HL-60/S4 (cell line): ENCODE results near the gene KIF3A.

ENCODE experiments used
- in situ Hi-C: fragments of 300-500 bp; cut with MboI; formaldehyde crosslinking; loops from 2 replicates; pipeline ENCODE4 v1.14.3; 2022; ENCODE audit warnings: low sequenced_read_pairs

KIF3A gene

DNA sequence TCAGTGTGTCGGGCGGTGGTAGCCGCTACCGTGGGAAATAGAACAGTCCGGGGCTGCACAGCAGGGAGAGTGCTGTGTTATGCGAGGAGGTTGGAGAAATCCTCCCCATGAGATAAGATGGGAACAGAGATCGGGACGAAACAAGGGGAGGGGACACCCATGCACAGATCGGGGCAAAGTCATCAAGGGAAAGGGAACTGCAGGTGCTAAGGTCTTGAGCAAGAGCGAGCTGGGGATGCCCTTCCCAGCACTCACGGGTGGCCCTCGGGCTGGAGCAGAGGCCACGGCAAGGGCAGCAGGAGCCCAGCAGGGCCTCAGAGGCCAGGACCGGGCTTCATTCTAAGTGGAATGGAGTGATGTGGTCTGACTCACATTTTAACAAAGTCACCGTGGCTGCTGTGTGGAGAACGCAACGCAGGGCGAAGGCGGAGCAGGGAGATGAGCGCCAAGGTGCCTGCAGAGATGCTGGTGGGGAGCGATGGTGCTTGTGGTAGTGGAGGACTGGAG lies 71.7 kb downstream of the KIF3A start:
- in situ Hi-C loops: no loop called here

- in situ Hi-C loops: no loop called here
Observed at GRCh38 chr5:132664696-132665209, 72.6 kb downstream of the KIF3A start.

DNA sequence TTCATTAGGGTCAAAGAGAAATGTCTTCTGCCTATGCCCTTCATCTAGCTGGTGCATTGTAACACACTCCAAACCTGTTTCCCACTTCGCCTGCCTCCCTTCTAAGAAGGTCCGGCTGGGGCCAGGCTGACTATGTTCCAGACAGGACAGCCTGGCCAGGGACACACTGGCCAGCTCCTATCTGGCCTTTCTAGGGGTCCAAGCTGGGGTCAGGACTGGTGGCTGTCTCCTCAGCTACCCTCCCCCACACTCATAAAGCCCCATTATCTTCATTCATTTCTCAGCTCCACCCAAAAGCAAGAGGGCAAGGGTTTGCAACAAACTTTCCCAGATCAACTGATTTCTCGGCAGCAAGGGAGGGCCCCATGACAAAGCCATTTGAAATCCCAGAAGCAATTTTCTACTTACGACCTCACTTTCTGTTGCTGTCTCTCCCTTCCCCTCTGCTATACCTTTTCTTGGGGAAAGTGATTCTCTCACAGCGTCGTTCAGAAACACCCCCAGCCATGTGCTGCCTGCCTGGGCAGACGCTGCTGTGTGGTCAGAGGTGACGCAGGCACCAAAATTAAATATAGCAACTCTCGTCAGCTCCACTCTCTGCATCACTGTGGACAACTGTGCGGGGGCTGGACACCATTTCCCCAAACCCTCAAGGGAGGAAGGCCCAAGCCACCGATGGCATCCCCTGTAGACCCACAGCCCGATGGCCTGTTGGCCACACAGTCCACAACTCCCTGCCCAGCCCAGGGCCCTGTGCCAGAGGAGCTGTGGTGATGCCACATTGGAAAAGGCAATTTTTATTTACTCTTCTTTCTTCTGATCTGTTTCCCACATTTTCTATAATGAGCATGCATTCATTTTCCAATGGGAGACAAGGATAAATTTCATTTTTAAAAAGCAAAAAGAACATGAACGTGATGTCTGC lies 73.3 kb downstream of the KIF3A start:
- in situ Hi-C loops: no loop called here

DNA sequence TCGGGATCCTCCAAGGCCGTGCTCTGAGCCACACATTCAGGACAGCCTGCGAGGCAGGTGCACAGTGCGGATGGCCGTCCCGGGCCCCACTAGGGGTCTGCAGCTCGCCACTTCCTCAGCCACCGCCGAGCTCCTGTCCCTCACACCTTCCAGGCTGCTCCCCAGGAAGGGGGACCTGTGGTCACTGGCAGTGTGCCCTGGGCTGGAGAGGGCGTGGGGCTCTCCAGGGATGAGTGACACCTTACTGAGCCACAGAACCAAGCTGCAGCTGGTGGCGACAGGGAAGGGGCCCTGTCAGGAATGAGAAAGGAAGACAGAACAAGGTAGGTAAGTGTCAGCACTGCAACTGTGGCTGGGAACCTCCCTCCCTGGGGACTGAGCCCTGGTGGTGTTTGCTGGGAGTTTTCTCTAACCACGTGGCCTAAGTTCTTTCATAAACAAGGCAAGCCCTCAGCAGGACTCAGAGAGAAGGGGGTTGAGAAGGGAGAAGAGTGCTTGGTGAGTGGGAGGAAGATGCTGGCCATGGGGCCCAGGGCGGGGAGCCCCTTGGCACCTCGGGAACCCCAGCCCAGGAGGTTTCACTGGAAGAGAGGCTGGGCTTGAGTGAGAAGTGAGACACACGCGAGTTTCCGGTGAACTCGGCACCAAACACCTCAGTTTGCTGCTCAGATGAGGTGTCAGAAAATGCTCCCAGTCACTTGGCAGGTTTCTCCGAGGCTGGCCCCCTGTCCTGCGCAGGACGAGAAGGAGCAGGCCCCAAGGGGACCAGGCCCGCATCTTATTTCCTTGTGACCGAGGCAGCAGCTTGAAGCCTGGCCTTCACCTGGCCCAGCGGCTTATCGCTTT lies 74.2 kb downstream of the KIF3A start:
- in situ Hi-C loops: no loop called here

GRCh38 chr5:132662004-132662401 lies 75.3 kb downstream of the KIF3A start:
- in situ Hi-C loops: no loop called here

- in situ Hi-C loops: no loop called here
Observed at GRCh38 chr5:132661231-132662003, 75.9 kb downstream of the KIF3A start.

GRCh38 chr5:132659598-132660493 lies 77.5 kb downstream of the KIF3A start:
- in situ Hi-C loops: no loop called here

GRCh38 chr5:132658381-132659302 lies 78.7 kb downstream of the KIF3A start:
- in situ Hi-C loops: no loop called here

- in situ Hi-C loops: no loop called here
Observed at GRCh38 chr5:132657676-132658380, 79.5 kb downstream of the KIF3A start, which contains the start of gene IL13. Gene IL13, plus strand, starts transcription at chr5:132658173. Its CDS starts 14 bp downstream, at chr5:132658187.

DNA sequence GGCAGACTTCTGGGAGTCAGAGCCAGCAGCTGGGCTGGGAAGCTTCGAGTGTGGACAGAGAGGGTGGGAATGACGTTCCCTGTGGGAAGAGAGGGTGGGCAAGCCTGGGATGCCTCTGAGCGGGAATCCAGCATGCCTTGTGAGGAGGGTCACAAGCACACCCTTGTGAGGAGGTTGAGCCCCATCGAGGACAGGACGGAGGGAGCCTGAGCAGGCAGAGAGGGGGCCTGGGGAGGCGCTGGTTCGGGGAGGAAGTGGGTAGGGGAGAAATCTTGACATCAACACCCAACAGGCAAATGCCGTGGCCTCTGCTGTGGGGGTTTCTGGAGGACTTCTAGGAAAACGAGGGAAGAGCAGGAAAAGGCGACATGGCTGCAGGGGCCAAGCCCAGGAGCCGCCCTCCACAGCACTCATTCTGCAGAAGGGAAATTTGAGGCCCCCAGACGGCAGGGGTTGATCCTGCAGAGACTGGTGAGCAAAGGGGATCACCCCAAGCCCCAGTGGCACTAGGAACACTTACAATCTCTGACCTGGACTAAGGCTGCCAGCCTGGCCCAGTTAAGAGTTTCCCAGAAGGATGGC lies 80.5 kb downstream of the KIF3A start:
- in situ Hi-C loops: no loop called here

GRCh38 chr5:132655821-132656773 lies 81.2 kb downstream of the KIF3A start:
- in situ Hi-C loops: no loop called here

DNA sequence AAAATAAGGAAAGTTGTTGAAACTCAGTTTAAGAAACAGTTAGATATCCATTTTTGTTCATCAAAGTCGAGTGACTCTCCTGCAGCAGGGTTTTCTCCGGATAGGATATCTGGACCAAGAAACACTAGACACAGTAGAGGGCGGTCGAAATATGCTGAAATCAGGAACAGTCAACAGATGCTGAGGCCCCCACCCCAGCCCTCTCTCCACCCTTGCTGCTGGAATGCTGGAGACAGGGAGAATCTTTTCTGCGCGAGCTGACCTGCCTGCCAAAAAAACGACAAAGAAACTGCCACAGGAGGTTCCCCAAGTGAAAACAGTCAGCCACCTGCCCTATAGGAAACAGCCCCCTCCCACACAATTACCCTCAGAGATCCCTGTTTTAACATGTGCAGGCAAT lies 83.6 kb downstream of the KIF3A start:
- in situ Hi-C loops: no loop called here

DNA sequence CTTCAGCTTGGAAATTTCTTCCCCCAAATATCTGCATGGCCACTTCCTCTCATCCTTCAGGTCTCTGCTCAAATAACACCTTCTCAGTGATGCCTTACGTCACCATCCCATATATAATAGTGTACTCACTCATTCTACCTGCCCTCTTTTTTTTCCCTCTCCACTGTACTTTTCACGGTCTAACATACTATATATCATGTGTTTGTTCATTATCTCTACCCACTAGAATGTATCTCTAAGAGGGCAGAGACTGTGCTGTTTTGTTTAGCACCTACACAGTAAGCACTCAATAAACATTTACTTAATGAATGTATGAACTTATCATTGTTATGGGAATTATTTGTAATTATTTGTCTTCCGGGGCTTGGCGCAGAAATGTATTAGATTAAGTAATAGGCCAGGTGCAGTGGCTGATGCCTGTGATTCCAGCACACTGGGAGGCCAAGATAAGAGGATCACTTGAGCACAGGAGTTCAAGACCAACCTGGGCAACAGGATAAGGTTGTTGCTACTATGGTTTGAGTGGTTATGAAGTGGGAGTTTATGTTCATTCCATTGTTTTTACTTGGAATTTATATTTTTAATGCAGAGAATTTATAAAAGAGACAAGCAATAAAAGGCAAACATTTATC lies 85.4 kb downstream of the KIF3A start:
- in situ Hi-C loops: no loop called here

GRCh38 chr5:132648355-132648754 lies 89.0 kb downstream of the KIF3A start:
- in situ Hi-C loops: no loop called here

DNA sequence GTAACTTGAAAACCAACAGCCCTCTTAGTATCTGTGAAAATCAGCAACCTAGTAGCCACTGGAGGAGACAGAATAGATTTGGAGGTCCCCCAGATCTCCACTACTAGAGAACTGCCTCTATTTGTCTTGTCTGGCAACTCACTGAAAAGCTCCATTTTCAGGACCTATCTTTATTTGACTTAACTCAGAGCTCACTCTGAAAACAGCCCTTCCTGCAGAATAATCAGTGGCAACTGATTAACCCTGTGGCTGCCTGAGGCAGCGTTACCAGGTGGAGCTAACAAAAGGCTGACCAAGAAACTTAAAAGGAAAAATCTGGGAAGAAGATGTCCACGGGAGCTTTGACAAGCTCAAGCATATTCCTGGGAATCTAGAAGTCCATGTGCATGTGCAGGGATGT lies 89.9 kb downstream of the KIF3A start:
- in situ Hi-C loops: no loop called here
